PC-9 (cell line): Measurements from ENCODE around the gene GABRR1.

Source experiments
- CTCF ChIP-seq: fragments of 200-600 bp; sonication (generic); conservative IDR thresholded peaks from 2 replicates; pipeline ENCODE4 v1.6.1; 2017; ENCODE audit warnings: mixed run types, antibody characterized with exemption, mild to moderate bottlenecking, moderate library complexity
- EZH2 ChIP-seq: fragments of 200-600 bp; sonication (generic); IDR thresholded peaks from 2 replicates; pipeline ENCODE4 v1.8.0; 2017; ENCODE audit warnings: antibody characterized with exemption, low read depth

- TF ChIP-seq CTCF (no peak), EZH2 (no peak)
Observed at GRCh38 chr6:89217299-89217910, at the start of gene GABRR1.
